ENCODE data around the gene PRR22. TPM values are rescaled to one million over a fixed set of nuclear protein-coding genes. Genes with fewer than 3 reads are reported as not detected.

The PRR22 gene
- total RNA-seq, 1 experiment from 2014 or later: 5.6 TPM

DNA sequence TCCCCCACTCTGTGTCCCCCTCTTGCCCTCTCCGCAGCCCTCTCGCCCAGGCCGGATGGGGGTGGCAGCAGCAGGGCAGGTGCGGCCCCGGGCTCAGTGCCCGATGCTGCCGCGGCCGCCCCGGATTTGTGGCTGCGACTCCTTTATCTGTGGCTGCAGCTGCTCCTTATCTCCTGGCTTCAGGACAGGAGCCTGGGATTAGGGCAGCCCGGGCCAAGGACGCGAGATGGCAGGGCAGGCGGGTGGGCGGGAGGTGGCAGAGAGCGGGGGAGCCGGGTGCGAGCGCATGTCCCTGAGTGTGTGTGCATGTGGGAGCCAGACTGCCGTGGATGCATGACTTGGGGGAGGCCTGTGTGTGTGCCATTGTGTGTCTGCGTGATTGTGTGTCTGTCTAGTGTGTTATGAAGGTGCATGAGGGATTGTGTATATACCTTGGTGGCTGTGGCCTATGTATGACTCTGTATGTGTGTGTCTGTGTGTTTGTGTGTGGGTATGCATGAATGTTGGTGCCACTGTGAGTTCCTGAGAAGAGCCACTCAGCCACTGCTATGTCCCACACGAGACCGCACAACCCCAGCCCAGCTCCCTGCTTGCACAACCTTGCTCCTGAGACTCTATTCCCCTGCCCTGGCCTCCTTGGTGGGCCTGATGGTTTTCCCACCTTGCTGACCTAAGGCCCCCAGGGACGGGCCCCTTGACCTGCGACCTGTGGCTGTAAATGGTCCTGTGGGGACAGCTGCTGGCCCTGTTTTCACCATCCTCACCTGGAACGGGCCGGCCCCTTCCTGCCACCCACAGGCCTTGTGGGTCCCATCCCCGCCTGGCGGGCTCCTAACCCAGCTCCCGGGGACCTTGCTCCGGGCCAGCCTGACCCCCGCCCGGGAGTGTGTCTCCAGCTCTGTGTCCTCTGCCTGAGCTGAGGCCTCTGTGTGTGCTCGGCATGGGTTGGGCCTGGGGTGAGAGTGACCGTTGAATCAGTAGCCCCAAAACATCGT lies 15.0 kb upstream of the PRR22 start:
- DNase-seq: no peak
- no TSS peak for BruUV-seq (replicated peaks)
- no peak overlapping the region for H3K27ac ChIP-seq (ENCODE audit: low read length)
- H2AFZ ChIP-seq (ENCODE audit: low read length): no peak overlapping the region
- intact Hi-C loops (cut with micrococcal nuclease): loop anchor here (5.0 to 10.0 kb wide), 2 partner anchors 115 to 223 kb away; partner anchors contain the start of genes HSD11B1L and MICOS13
- ChIA-PET POLR2A (ENCODE audit: unreplicated experiment) (no interaction called here), CTCF (no interaction called here)
- no peaks in the 10 kb centered on the region for H3K9me2 ChIP-seq (replicated peaks; ENCODE audit: low read length)
- no peak overlapping the region for H3K4me2 ChIP-seq (ENCODE audit: low read length)
- TF ChIP-seq EZH2 (IDR thresholded peaks at IDR 0.05; ENCODE audit: low read length, unreplicated experiment): no peak
- no peak for TF ChIP-seq EZH2phosphoT487 (IDR thresholded peaks at IDR 0.05; ENCODE audit: borderline replicate concordance, low read length)
- TF ChIP-seq, protein P1, sequence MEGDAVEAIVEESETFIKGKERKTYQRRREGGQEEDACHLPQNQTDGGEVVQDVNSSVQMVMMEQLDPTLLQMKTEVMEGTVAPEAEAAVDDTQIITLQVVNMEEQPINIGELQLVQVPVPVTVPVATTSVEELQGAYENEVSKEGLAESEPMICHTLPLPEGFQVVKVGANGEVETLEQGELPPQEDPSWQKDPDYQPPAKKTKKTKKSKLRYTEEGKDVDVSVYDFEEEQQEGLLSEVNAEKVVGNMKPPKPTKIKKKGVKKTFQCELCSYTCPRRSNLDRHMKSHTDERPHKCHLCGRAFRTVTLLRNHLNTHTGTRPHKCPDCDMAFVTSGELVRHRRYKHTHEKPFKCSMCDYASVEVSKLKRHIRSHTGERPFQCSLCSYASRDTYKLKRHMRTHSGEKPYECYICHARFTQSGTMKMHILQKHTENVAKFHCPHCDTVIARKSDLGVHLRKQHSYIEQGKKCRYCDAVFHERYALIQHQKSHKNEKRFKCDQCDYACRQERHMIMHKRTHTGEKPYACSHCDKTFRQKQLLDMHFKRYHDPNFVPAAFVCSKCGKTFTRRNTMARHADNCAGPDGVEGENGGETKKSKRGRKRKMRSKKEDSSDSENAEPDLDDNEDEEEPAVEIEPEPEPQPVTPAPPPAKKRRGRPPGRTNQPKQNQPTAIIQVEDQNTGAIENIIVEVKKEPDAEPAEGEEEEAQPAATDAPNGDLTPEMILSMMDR (conservative IDR thresholded peaks at IDR 0.05; ENCODE audit: low read depth, low read length): no peak
- no peaks in the 10 kb centered on the region for H3F3A ChIP-seq (ENCODE audit: low read length, unreplicated experiment)
- peaks cover 10% of the 10 kb centered on the region for H3K4me1 ChIP-seq (ENCODE audit: insufficient read depth, low read length)
- no peaks in the 10 kb centered on the region for H3K9me3 ChIP-seq (ENCODE audit: low read length)
- H3K27me3 ChIP-seq (ENCODE audit: low read length): no peaks in the 10 kb centered on the region
- H3K79me2 ChIP-seq (ENCODE audit: low read length): no peaks in the 10 kb centered on the region
- no peak for ATAC-seq
- no peaks in the 10 kb centered on the region for H4K20me1 ChIP-seq (ENCODE audit: low read length)
- H3K36me3 ChIP-seq (ENCODE audit: low read depth, low read length): no peaks in the 10 kb centered on the region
- no peak overlapping the region for H3K9ac ChIP-seq (ENCODE audit: low read length)
- H3K4me3 ChIP-seq (ENCODE audit: low read length): no peak overlapping the region

- H3K9me3 ChIP-seq (ENCODE audit: low read length): no peaks in the 10 kb centered on the region
- H3K27me3 ChIP-seq (ENCODE audit: low read length): no peaks in the 10 kb centered on the region
- H2AFZ ChIP-seq (ENCODE audit: low read length): no peak overlapping the region
- POLR2A ChIA-PET (ENCODE audit: unreplicated experiment): no interaction called here
- no peaks in the 10 kb centered on the region for H3K79me2 ChIP-seq (ENCODE audit: low read length)
- intact Hi-C loops (cut with micrococcal nuclease): loop anchor here (10.0 kb wide), 1 partner anchor 113 kb away; the partner anchor contains the start of genes HSD11B1L and MICOS13
- H3K4me1 ChIP-seq (ENCODE audit: insufficient read depth, low read length): no peaks in the 10 kb centered on the region
- H3K27ac ChIP-seq (ENCODE audit: low read length): no peak overlapping the region
- H3K9ac ChIP-seq (ENCODE audit: low read length): no peak overlapping the region
- H3K4me3 ChIP-seq (ENCODE audit: low read length): no peak overlapping the region
- TF ChIP-seq EZH2 (IDR thresholded peaks at IDR 0.05; ENCODE audit: low read length, unreplicated experiment): no peak
- TF ChIP-seq, protein P1 (conservative IDR thresholded peaks at IDR 0.05; ENCODE audit: low read depth, low read length): no peak
- no peaks in the 10 kb centered on the region for H3K36me3 ChIP-seq (ENCODE audit: low read depth, low read length)
- H3F3A ChIP-seq (ENCODE audit: low read length, unreplicated experiment): no peaks in the 10 kb centered on the region
- ATAC-seq: no peak
- BruUV-seq (replicated peaks): no TSS peak
- no peaks in the 10 kb centered on the region for H3K9me2 ChIP-seq (replicated peaks; ENCODE audit: low read length)
- H3K4me2 ChIP-seq (ENCODE audit: low read length): no peak overlapping the region
- DNase-seq: no peak
- H4K20me1 ChIP-seq (ENCODE audit: low read length): no peaks in the 10 kb centered on the region
- CTCF ChIA-PET: no interaction called here
Observed at GRCh38 chr19:5798244-5798643, 13.7 kb upstream of the PRR22 start.
